GM12878 (cell line): ENCODE results near the gene HS3ST3A1. TPM values are rescaled to one million over a fixed set of nuclear protein-coding genes. Genes with fewer than 3 reads are reported as not detected.

ENCODE experiments used
- ATAC-seq: fragments of 200-7000 bp; cut with Tn5 transposase; 3 replicates; pipeline ENCODE4 v1.9.1; 2020; ENCODE audit warnings: mild to moderate bottlenecking, moderate library complexity
- BruUV-seq: library from RNA; stranded (reverse); fragments of 400-500 nt; replicated peaks from 2 replicates; lab custom pipeline; 2021; lab: Mats Ljungman, UMichigan
- CTCF ChIA-PET: fragments of 300-600 bp; sonication (Branson Sonifier 250); formaldehyde crosslinking; extraction: SDS; loops from one replicate; lab custom pipeline; 2021; ENCODE audit warnings: inconsistent platforms; lab: Yijun Ruan, JAX
- POLR2A ChIA-PET: fragments of 350-600 bp; formaldehyde crosslinking; extraction: SDS; loops from one replicate; lab custom pipeline; 2021; ENCODE audit warnings: inconsistent platforms; lab: Charles Lee
- RAD21 ChIA-PET: fragments of 300-600 bp; sonication (Branson Sonifier 250); formaldehyde crosslinking; loops from one replicate; lab custom pipeline; 2023; ENCODE audit warnings: antibody characterized with exemption; ENCODE audit not compliant: unreplicated experiment; lab: Charles Lee
- SMC1A ChIA-PET: fragments of 300-600 bp; sonication (Branson Sonifier 250); formaldehyde crosslinking; loops from one replicate; lab custom pipeline; 2023; ENCODE audit not compliant: unreplicated experiment, uncharacterized antibody; lab: Charles Lee
- DNase-seq: peaks from one replicate; pipeline ENCODE4 v3.0.0-alpha.2; 2011; ENCODE audit warnings: low read depth, low spot score
- FAIRE-seq: peaks from 3 replicates; lab custom pipeline; 2011; peaks lifted over from hg19 to GRCh38; lab: Jason Lieb, UNC
- H2AFZ ChIP-seq: 2 replicates; pipeline ENCODE4 v1.6.0; 2011; ENCODE audit warnings: low read depth, low read length, control low read depth; ENCODE audit not compliant: control insufficient read depth
- H3K27ac ChIP-seq: 2 replicates; pipeline ENCODE4 v1.5.1; 2011; ENCODE audit warnings: control low read depth; ENCODE audit not compliant: control insufficient read depth, insufficient read depth
- H3K27me3 ChIP-seq, 2 experiments: replicated peaks in 1 of 2; 2 replicates each; pipeline versions ENCODE4 v1.6.0 to v1.6.1; 2011; ENCODE audit warnings: low read length in 1 of 2; ENCODE audit not compliant: control insufficient read depth in 2 of 2, insufficient read depth in 2 of 2
- H3K36me3 ChIP-seq, 2 experiments: 2 replicates each; pipeline ENCODE4 v1.5.1; 2011; ENCODE audit warnings: low read length in 1 of 2; ENCODE audit not compliant: control insufficient read depth in 2 of 2, insufficient read depth in 2 of 2
- H3K4me1 ChIP-seq: 2 replicates; pipeline ENCODE4 v1.6.1; 2011; ENCODE audit warnings: mild to moderate bottlenecking, low read length, moderate library complexity, mixed read lengths; ENCODE audit not compliant: control insufficient read depth, insufficient read depth
- H3K4me2 ChIP-seq: 2 replicates; pipeline ENCODE4 v1.6.0; 2011; ENCODE audit warnings: control low read depth; ENCODE audit not compliant: control insufficient read depth, insufficient read depth
- H3K4me3 ChIP-seq: fragments of 200-600 bp; sonication (generic); 2 replicates; pipeline ENCODE4 v1.5.1; 2016
- H3K79me2 ChIP-seq: 2 replicates; pipeline ENCODE4 v1.6.0; 2011; ENCODE audit warnings: low read length; ENCODE audit not compliant: control insufficient read depth, insufficient read depth
- H3K9ac ChIP-seq: 2 replicates; pipeline ENCODE4 v1.8.0; 2011; ENCODE audit warnings: low read length, control low read depth, mixed read lengths; ENCODE audit not compliant: control insufficient read depth, insufficient read depth
- H3K9me3 ChIP-seq: replicated peaks from 3 replicates; pipeline ENCODE4 v1.5.1; 2011; ENCODE audit warnings: mild to moderate bottlenecking, low read length; ENCODE audit not compliant: control insufficient read depth, insufficient read depth
- H4K20me1 ChIP-seq: 2 replicates; pipeline ENCODE4 v1.6.0; 2011; ENCODE audit not compliant: control insufficient read depth, insufficient read depth
- ATF3 ChIP-seq: IDR thresholded peaks from 2 replicates; pipeline ENCODE4 v1.6.1; 2011; ENCODE audit warnings: low read depth, mild to moderate bottlenecking, low read length, moderate library complexity, borderline replicate concordance; ENCODE audit errors: extremely low read depth
- TBL1XR1 ChIP-seq: IDR thresholded peaks from 2 replicates; pipeline ENCODE4 v1.6.1; 2012; ENCODE audit warnings: low read depth, low read length, improper control_type of control experiment
- WGBS: methylation state at CpG from one replicate; pipeline ENCODE4 v1.1.6; 2016; ENCODE audit warnings: low lambda C conversion rate; ENCODE audit not compliant: insufficient replicate concordance, insufficient coverage; ENCODE audit errors: missing lambda C conversion rate; 5-methylcytosine and 5-hydroxymethylcytosine counted together
- in situ Hi-C: fragments of 300-500 bp; cut with MboI; formaldehyde crosslinking; loops from 9 replicates; pipeline ENCODE4 v1.14.3; 2018; ENCODE audit warnings: mixed read lengths
- intact Hi-C: fragments of 100-400 bp; cut with micrococcal nuclease; formaldehyde crosslinking; loops from one replicate; pipeline ENCODE4 v1.14.2; 2022; ENCODE audit not compliant: unreplicated experiment
- polyA plus RNA-seq, 11 experiments: library from polyadenylated mRNA; depleted of rRNA in 4 of 11; unstranded in 6 of 11; stranded (reverse) in 5 of 11; fragments of >200 nt; fragmentation: Nextera tagmentation in 4 of 11; fragmentation: Illumina TruSeq in 1 of 11; extraction: Ambion mirVana in 4 of 11; extraction: Trizol in 1 of 11; gene quantifications; 1 replicate in 1 of 11; 2 replicates in 10 of 11; pipeline versions ENCODE4 v1.2.1 to v1.2.3, GENCODE V29; 2011 to 2016; ENCODE audit warnings: inconsistent platforms in 2 of 11, missing spikeins in 2 of 11, low read depth in 1 of 11
- total RNA-seq, 4 experiments: library from RNA; depleted of rRNA in 3 of 4; stranded (reverse); fragments of >200 nt in 3 of 4; fragmentation: Illumina TruSeq in 1 of 4; extraction: Trizol in 1 of 4; gene quantifications; 2 replicates each; pipeline versions ENCODE4 v1.2.1 to v1.2.3, GENCODE V29; 2013 to 2021
- TF ChIP-seq, protein P1 (sequence below): fragments of 450-650 bp; IDR thresholded peaks from 2 replicates; pipeline ENCODE4 v1.6.1; 2014; ENCODE audit warnings: mild to moderate bottlenecking

HS3ST3A1 gene
- total and polyA plus RNA-seq, 10 of the 15 experiments (the other 5 are each of a cell fraction or from before 2014, with no cell fraction given) = 0.24 to 0.26 TPM; not detected in 8

DNA sequence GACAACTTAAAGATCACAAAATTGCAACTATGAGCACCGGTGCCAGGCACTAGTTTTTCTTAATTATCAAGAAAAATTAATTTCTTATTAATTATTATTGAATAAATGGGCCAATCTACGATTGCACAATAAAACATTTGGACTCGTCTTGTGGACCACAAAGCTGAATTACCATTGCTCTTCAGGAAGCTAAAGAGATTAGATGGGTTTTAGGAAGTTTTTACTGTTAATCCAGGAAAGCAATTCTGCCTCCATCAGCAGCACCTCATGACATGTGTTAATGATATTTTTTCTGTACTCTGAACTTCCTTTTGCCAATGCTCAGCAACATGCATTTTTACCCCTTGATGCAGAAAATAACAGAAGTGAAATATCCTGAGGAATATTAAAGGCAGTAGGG, 37.9 kb downstream of the HS3ST3A1 start (continued):
- TF ChIP-seq, protein P1, sequence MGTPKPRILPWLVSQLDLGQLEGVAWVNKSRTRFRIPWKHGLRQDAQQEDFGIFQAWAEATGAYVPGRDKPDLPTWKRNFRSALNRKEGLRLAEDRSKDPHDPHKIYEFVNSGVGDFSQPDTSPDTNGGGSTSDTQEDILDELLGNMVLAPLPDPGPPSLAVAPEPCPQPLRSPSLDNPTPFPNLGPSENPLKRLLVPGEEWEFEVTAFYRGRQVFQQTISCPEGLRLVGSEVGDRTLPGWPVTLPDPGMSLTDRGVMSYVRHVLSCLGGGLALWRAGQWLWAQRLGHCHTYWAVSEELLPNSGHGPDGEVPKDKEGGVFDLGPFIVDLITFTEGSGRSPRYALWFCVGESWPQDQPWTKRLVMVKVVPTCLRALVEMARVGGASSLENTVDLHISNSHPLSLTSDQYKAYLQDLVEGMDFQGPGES = no peak

DNA sequence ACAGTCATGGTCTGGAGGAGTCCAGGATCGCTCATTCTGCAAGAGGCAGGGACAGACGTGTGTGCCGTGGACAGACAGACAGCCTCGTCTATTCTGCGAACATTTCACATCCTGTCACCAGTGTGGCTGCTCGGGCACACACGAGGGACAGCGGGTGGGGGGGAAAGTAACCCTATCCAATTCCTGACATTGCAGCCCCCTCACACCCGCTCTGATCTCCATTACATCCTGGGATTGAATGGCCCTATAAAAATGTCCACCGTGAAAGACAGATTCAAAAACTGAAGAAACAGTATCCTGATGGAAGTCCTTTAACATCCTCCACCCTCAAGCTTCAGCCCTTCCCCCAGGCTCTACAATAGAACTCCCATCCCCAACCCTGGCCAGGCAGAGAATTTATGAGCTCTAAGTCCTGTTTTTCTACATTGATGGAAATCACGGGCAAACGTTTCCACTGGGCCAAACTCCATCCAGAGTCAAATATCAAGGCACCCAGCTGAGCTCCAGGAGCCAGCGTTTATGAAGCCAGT, 39.4 kb downstream of the HS3ST3A1 start:
- FAIRE-seq (no peak), DNase-seq (no peak), ATAC-seq (no peak)
- no peak overlapping the region for H2AFZ ChIP-seq
- H3K36me3 ChIP-seq = no peaks in the 10 kb centered on the region
- no peaks in the 10 kb centered on the region for H3K27me3 ChIP-seq
- H3K4me2 ChIP-seq = no peak overlapping the region
- CTCF ChIA-PET = interaction anchor here (1.3 kb wide), 1 partner anchor 33 kb away, joined by 3 read pairs; no protein-coding TSS in a partner anchor
- H3K79me2 ChIP-seq = no peaks in the 10 kb centered on the region
- H3K9me3 ChIP-seq = no peaks in the 10 kb centered on the region; the same call in 2 of the 3 replicates
- no peaks in the 10 kb centered on the region for H4K20me1 ChIP-seq
- no peak for TF ChIP-seq TBL1XR1
- no peak for TF ChIP-seq ATF3
- in situ Hi-C loops (no loop called here), intact Hi-C loops (no loop called here)
- SMC1A ChIA-PET = interaction anchor here (0.7 to 1.9 kb wide), 4 partner anchors 14 to 35 kb away, joined by 4 to 7 read pairs (median 4); no protein-coding TSS in a partner anchor
- no peak overlapping the region for H3K9ac ChIP-seq
- no peak overlapping the region for H3K4me3 ChIP-seq
- 62% methylated on average over 13 of the region's 13 CpGs for WGBS
- RAD21 ChIA-PET = interaction anchor here (1.2 to 1.4 kb wide), 2 partner anchors 26 to 57 kb away, joined by 3 to 6 read pairs; no protein-coding TSS in a partner anchor
- no TSS peak for BruUV-seq
- POLR2A ChIA-PET = no interaction called here
- H3K4me1 ChIP-seq = no peaks in the 10 kb centered on the region
- no peak overlapping the region for H3K27ac ChIP-seq
